Esophagus squamous epithelium (tissue), 4 donors: Measurements from ENCODE around the gene AIF1.

Experiments
- CTCF ChIP-seq, 6 experiments: fragments of 450-650 bp in 4 of 6; fragments of 200-600 bp in 2 of 6; sonication (generic) in 2 of 6; IDR thresholded peaks; one replicate each; pipeline ENCODE4 v1.5.1; 2016 to 2019; ENCODE audit warnings: antibody characterized with exemption in 6 of 6, mild to moderate bottlenecking in 4 of 6, moderate library complexity in 4 of 6
- POLR2A ChIP-seq, 4 donors: fragments of 450-650 bp; IDR thresholded peaks; one replicate each; pipeline ENCODE4 v1.6.1; 2017; ENCODE audit warnings: antibody characterized with exemption in 4 of 4, mild to moderate bottlenecking in 4 of 4, moderate library complexity in 3 of 4

- TF ChIP-seq POLR2A (IDR thresholded peaks at IDR 0.05) (peak in 1 of 4 donors; percentile 6), CTCF (IDR thresholded peaks at IDR 0.05) (no peak)
Observed at GRCh38 chr6:31663961-31664789, 49.1 kb downstream of the AIF1 start.
